GM10847 (cell line): Measurements from ENCODE around the gene ERRFI1.

ENCODE experiments used
- POLR2A ChIP-seq: IDR thresholded peaks from 2 replicates; pipeline ENCODE4 v1.6.1; 2011; ENCODE audit not compliant: insufficient read length; ENCODE audit errors: extremely low read depth

ERRFI1 gene

GRCh38 chr1:8002921-8003320 is 23.2 kb downstream of the ERRFI1 start:
- no peak for TF ChIP-seq POLR2A

- no peak for TF ChIP-seq POLR2A
Measured at GRCh38 chr1:8002329-8002910, 23.7 kb downstream of the ERRFI1 start.

GRCh38 chr1:7995437-7995836 is 30.7 kb downstream of the ERRFI1 start:
- no peak for TF ChIP-seq POLR2A

GRCh38 chr1:7994827-7995226 is 31.3 kb downstream of the ERRFI1 start:
- TF ChIP-seq POLR2A: no peak

- no peak for TF ChIP-seq POLR2A
Measured at GRCh38 chr1:7993593-7994479, 32.3 kb downstream of the ERRFI1 start.

- no peak for TF ChIP-seq POLR2A
Measured at GRCh38 chr1:7992885-7993284, 33.2 kb downstream of the ERRFI1 start.

- no peak for TF ChIP-seq POLR2A
Measured at GRCh38 chr1:7991504-7992440, 34.3 kb downstream of the ERRFI1 start.

- no peak for TF ChIP-seq POLR2A
Measured at GRCh38 chr1:7989762-7990428, 36.2 kb downstream of the ERRFI1 start.

- no peak for TF ChIP-seq POLR2A
Measured at GRCh38 chr1:7988576-7988975, 37.5 kb downstream of the ERRFI1 start.

GRCh38 chr1:7987528-7987927 is 38.6 kb downstream of the ERRFI1 start:
- no peak for TF ChIP-seq POLR2A

GRCh38 chr1:7985851-7986612 is 40.1 kb downstream of the ERRFI1 start:
- TF ChIP-seq POLR2A: no peak

GRCh38 chr1:7984811-7985210 is 41.3 kb downstream of the ERRFI1 start:
- TF ChIP-seq POLR2A: no peak

GRCh38 chr1:7983086-7983778 is 42.9 kb downstream of the ERRFI1 start:
- no peak for TF ChIP-seq POLR2A

GRCh38 chr1:7980984-7981383 is 45.1 kb downstream of the ERRFI1 start:
- TF ChIP-seq POLR2A: no peak
